ENCODE results near the gene MICAL2. TPM values are rescaled to one million over a fixed set of nuclear protein-coding genes. Genes with fewer than 3 reads are reported as not detected.

Gene MICAL2
- total RNA-seq, 6 experiments from 2014 or later, result 17.0 to 50.7 (median 35.9) TPM

DNA sequence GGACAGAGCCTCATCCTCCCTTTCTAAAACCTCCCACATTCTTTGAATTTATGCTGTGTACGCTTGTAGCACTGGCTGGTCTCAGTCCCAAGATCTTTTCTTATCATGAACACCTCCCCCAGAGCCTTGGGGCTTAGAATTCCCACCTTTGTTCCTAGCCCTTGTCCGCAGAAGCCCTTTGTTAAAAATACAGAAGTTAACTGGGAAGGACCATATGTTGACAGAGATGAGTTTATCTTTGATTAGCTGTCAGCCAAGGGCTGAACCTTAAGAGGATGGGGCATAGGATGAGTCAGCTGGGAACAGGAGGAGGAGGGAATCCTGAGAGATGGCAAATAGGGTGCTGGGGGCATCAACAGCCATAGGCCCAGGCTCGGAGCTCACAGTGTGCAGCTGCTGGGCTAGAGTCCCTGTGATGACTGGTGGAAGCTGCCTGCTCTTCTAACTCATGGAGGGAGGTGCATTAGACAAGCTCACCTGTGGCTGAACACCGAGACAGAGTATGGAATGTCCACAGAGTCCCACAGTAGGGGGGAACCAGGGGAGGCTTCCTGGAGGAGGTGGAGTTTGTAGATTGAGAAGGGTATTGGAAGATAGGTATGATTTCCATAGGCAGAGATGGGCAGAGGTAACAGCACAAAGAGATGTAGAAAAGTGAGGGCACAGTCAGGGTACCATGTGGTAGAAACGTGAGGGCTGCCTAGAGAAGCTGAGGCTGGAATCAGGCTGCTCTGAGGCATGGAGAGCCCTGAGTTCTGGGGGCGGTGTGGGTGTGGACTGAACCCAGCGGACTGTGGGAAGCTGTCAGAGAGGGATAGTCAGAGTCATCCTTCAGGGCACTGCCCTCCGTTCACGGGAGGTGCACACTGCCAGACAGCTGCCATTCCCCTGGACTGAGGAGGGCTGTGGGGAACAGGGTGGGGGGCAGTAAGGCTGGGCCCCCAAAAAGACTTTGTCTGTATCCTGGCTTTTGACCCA lies 9.9 kb downstream of the MICAL2 start:
- Histone ChIP-seq H3K27ac (no peak overlapping the region), H3K36me3 (no peaks in the 10 kb centered on the region), H3K4me3 (no peak overlapping the region), H3K27me3 (no peaks in the 10 kb centered on the region), H3K4me1 (peaks cover 0 to 3% (median 0%) of the 10 kb centered on the region in 4 donors), H3K9me3 (no peaks in the 10 kb centered on the region)
- peak in 1 of 4 donors; percentile 15 for ATAC-seq
- intact Hi-C loops (cut with DNase I), result no loop called here
- WGBS (ENCODE audit: insufficient coverage, low coverage, low lambda C conversion rate, missing lambda C conversion rate), result 86% methylated on average over 7 of the region's 9 CpGs
- DNase-seq, result no peak
- no peak for TF ChIP-seq POLR2A (IDR thresholded peaks at IDR 0.05)
- TF ChIP-seq, protein P1, sequence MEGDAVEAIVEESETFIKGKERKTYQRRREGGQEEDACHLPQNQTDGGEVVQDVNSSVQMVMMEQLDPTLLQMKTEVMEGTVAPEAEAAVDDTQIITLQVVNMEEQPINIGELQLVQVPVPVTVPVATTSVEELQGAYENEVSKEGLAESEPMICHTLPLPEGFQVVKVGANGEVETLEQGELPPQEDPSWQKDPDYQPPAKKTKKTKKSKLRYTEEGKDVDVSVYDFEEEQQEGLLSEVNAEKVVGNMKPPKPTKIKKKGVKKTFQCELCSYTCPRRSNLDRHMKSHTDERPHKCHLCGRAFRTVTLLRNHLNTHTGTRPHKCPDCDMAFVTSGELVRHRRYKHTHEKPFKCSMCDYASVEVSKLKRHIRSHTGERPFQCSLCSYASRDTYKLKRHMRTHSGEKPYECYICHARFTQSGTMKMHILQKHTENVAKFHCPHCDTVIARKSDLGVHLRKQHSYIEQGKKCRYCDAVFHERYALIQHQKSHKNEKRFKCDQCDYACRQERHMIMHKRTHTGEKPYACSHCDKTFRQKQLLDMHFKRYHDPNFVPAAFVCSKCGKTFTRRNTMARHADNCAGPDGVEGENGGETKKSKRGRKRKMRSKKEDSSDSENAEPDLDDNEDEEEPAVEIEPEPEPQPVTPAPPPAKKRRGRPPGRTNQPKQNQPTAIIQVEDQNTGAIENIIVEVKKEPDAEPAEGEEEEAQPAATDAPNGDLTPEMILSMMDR (IDR thresholded peaks at IDR 0.05), result no peak

DNA sequence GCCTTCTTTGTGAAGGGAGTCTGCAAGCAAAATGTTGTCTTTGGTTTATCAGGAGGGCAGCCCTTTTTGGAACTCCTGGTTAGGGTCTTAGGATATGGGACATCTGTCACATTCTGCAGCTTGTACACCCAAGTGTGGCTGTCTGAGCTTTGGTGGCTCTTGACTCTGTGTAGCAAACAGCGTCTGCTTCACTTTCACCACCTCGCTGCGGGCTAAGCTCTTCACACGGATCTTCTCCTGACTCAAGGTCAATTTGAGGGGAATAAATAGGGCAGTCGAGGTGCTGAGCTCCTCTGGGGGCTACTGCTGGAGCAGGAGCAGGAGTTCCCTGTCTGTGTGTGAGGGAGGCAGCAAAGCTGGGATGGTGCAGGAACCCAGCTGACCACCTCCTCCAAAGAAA lies 10.6 kb downstream of the MICAL2 start:
- Histone ChIP-seq H3K27ac (no peak overlapping the region), H3K4me3 (no peak overlapping the region), H3K36me3 (no peaks in the 10 kb centered on the region), H3K4me1 (peaks cover 0 to 3% (median 0%) of the 10 kb centered on the region in 4 donors), H3K27me3 (no peaks in the 10 kb centered on the region), H3K9me3 (no peaks in the 10 kb centered on the region)
- no peak for ATAC-seq
- DNase-seq, result no peak
- WGBS (ENCODE audit: insufficient coverage, low coverage, low lambda C conversion rate, missing lambda C conversion rate), result 63% methylated on average over 2 of the region's 5 CpGs
- intact Hi-C loops (cut with DNase I), result no loop called here
- no peak for TF ChIP-seq POLR2A (IDR thresholded peaks at IDR 0.05)
- TF ChIP-seq, protein P1 (IDR thresholded peaks at IDR 0.05), result no peak

DNA sequence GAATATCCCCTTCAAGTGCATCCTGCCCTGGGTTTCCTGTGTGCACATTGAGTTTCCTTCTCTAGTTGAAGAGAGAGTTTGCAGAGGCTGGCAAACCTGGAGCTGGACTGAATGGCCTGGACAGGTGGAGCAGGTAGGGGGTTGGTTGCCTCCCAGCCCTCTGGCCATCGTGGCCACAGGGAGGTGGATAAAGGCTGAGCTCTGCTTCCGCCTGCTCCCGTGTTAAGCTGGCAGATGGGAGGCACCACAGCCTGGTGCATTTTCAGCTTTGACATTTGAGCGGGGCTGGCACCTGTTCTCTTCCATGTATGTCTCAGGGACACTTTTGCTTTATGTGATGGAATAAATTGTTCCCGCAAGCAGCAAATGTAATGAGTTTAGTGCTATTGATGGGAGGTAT lies 11.1 kb downstream of the MICAL2 start:
- Histone ChIP-seq H3K27ac (no peak overlapping the region), H3K27me3 (no peaks in the 10 kb centered on the region), H3K9me3 (no peaks in the 10 kb centered on the region), H3K4me3 (no peak overlapping the region), H3K4me1 (peaks cover 0 to 3% (median 0%) of the 10 kb centered on the region in 4 donors), H3K36me3 (no peaks in the 10 kb centered on the region)
- no peak for ATAC-seq
- intact Hi-C loops (cut with DNase I), result no loop called here
- no peak for DNase-seq
- WGBS (ENCODE audit: insufficient coverage, low coverage, low lambda C conversion rate, missing lambda C conversion rate), result 89% methylated on average over 3 of the region's 5 CpGs
- no peak for TF ChIP-seq POLR2A (IDR thresholded peaks at IDR 0.05)
- TF ChIP-seq, protein P1 (IDR thresholded peaks at IDR 0.05), result no peak

DNA sequence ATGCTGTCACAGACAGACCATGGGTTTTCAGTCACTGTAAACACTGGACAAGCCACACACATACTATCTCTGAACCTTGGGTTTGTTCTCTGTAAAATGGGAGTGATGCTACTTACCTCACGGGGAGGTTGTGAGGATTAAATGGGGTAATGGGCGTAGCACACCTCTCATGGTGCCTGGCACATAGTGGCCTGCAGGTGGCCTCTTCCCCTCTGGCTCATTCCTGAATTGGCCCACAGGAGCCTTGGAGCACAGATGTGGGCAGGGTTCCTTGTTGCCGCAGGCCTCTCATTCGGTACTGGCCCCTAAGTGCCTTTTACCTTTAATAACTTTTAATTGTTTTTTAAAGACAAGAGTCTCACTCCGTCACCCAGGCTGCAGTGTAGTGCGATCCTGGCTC lies 11.7 kb downstream of the MICAL2 start:
- DNase-seq, result no peak
- peaks cover 0 to 3% (median 0%) of the 10 kb centered on the region in 4 donors for H3K4me1 ChIP-seq

More for the DNA sequence above, 11.7 kb downstream of the MICAL2 start:
- Histone ChIP-seq H3K27me3 (no peaks in the 10 kb centered on the region), H3K9me3 (no peaks in the 10 kb centered on the region), H3K27ac (no peak overlapping the region), H3K4me3 (no peak overlapping the region), H3K36me3 (no peaks in the 10 kb centered on the region)
- TF ChIP-seq, protein P1 (IDR thresholded peaks at IDR 0.05), result peak in 2 of 4 donors; percentile 23 to 36
- TF ChIP-seq POLR2A (IDR thresholded peaks at IDR 0.05), result no peak
- ATAC-seq, result peak; percentile 18 to 41 (median 30)
- WGBS (ENCODE audit: insufficient coverage, low coverage, low lambda C conversion rate, missing lambda C conversion rate), result 89% methylated on average over 5 of the region's 6 CpGs
- intact Hi-C loops (cut with DNase I), result no loop called here
